GM12878 (cell line): ENCODE measurements around the gene LRP1. TPM values are rescaled to one million over a fixed set of nuclear protein-coding genes. Genes with fewer than 3 reads are reported as not detected.
A peak's percentile ranks its signal among the peaks of the same experiment; 100 is the strongest.

Experiments
- ATAC-seq: fragments of 200-7000 bp; cut with Tn5 transposase; 3 replicates; pipeline ENCODE4 v1.9.1; 2020; ENCODE audit warnings: mild to moderate bottlenecking, moderate library complexity
- BruUV-seq: library from RNA; stranded (reverse); fragments of 400-500 nt; replicated peaks from 2 replicates; lab custom pipeline; 2021; lab: Mats Ljungman, UMichigan
- CTCF ChIA-PET: fragments of 300-600 bp; sonication (Branson Sonifier 250); formaldehyde crosslinking; extraction: SDS; loops from one replicate; lab custom pipeline; 2021; ENCODE audit warnings: inconsistent platforms; lab: Yijun Ruan, JAX
- POLR2A ChIA-PET: fragments of 350-600 bp; formaldehyde crosslinking; extraction: SDS; loops from one replicate; lab custom pipeline; 2021; ENCODE audit warnings: inconsistent platforms; lab: Charles Lee
- RAD21 ChIA-PET: fragments of 300-600 bp; sonication (Branson Sonifier 250); formaldehyde crosslinking; loops from one replicate; lab custom pipeline; 2023; ENCODE audit warnings: antibody characterized with exemption; ENCODE audit not compliant: unreplicated experiment; lab: Charles Lee
- SMC1A ChIA-PET: fragments of 300-600 bp; sonication (Branson Sonifier 250); formaldehyde crosslinking; loops from one replicate; lab custom pipeline; 2023; ENCODE audit not compliant: unreplicated experiment, uncharacterized antibody; lab: Charles Lee
- DNase-seq: peaks from one replicate; pipeline ENCODE4 v3.0.0-alpha.2; 2011; ENCODE audit warnings: low read depth, low spot score
- FAIRE-seq: peaks from 3 replicates; lab custom pipeline; 2011; peaks lifted over from hg19 to GRCh38; lab: Jason Lieb, UNC
- H2AFZ ChIP-seq: 2 replicates; pipeline ENCODE4 v1.6.0; 2011; ENCODE audit warnings: low read depth, low read length, control low read depth; ENCODE audit not compliant: control insufficient read depth
- H3K27ac ChIP-seq: 2 replicates; pipeline ENCODE4 v1.5.1; 2011; ENCODE audit warnings: control low read depth; ENCODE audit not compliant: control insufficient read depth, insufficient read depth
- H3K27me3 ChIP-seq, 2 experiments: replicated peaks in 1 of 2; 2 replicates each; pipeline versions ENCODE4 v1.6.0 to v1.6.1; 2011; ENCODE audit warnings: low read length in 1 of 2; ENCODE audit not compliant: control insufficient read depth in 2 of 2, insufficient read depth in 2 of 2
- H3K36me3 ChIP-seq, 2 experiments: 2 replicates each; pipeline ENCODE4 v1.5.1; 2011; ENCODE audit warnings: low read length in 1 of 2; ENCODE audit not compliant: control insufficient read depth in 2 of 2, insufficient read depth in 2 of 2
- H3K4me1 ChIP-seq: 2 replicates; pipeline ENCODE4 v1.6.1; 2011; ENCODE audit warnings: mild to moderate bottlenecking, low read length, moderate library complexity, mixed read lengths; ENCODE audit not compliant: control insufficient read depth, insufficient read depth
- H3K4me2 ChIP-seq: 2 replicates; pipeline ENCODE4 v1.6.0; 2011; ENCODE audit warnings: control low read depth; ENCODE audit not compliant: control insufficient read depth, insufficient read depth
- H3K4me3 ChIP-seq: fragments of 200-600 bp; sonication (generic); 2 replicates; pipeline ENCODE4 v1.5.1; 2016
- H3K79me2 ChIP-seq: 2 replicates; pipeline ENCODE4 v1.6.0; 2011; ENCODE audit warnings: low read length; ENCODE audit not compliant: control insufficient read depth, insufficient read depth
- H3K9ac ChIP-seq: 2 replicates; pipeline ENCODE4 v1.8.0; 2011; ENCODE audit warnings: low read length, control low read depth, mixed read lengths; ENCODE audit not compliant: control insufficient read depth, insufficient read depth
- H3K9me3 ChIP-seq: replicated peaks from 3 replicates; pipeline ENCODE4 v1.5.1; 2011; ENCODE audit warnings: mild to moderate bottlenecking, low read length; ENCODE audit not compliant: control insufficient read depth, insufficient read depth
- H4K20me1 ChIP-seq: 2 replicates; pipeline ENCODE4 v1.6.0; 2011; ENCODE audit not compliant: control insufficient read depth, insufficient read depth
- CBFB ChIP-seq: IDR thresholded peaks from 2 replicates; pipeline ENCODE4 v1.6.1; 2016; ENCODE audit warnings: antibody characterized with exemption, low read depth
- CHD1 ChIP-seq: IDR thresholded peaks from 2 replicates; pipeline ENCODE4 v1.6.1; 2012; ENCODE audit warnings: low read depth, low read length, improper control_type of control experiment
- NFIC ChIP-seq: IDR thresholded peaks from 2 replicates; pipeline ENCODE4 v1.6.1; 2012; ENCODE audit warnings: low read depth, mild to moderate bottlenecking, inconsistent platforms, low read length, moderate library complexity
- NR2C1 ChIP-seq: fragments of 450-650 bp; IDR thresholded peaks from 2 replicates; pipeline ENCODE4 v1.6.1; 2017; ENCODE audit warnings: antibody characterized with exemption, mild to moderate bottlenecking, moderate library complexity
- POLR2A ChIP-seq: IDR thresholded peaks from 2 replicates; pipeline ENCODE4 v1.6.1; 2011; ENCODE audit warnings: low read depth, mild to moderate bottlenecking, low read length
- RBBP5 ChIP-seq: fragments of 200-600 bp; sonication (generic); conservative IDR thresholded peaks from 2 replicates; pipeline ENCODE4 v1.6.1; 2016
- WGBS: methylation state at CpG from one replicate; pipeline ENCODE4 v1.1.6; 2016; ENCODE audit warnings: low lambda C conversion rate; ENCODE audit not compliant: insufficient replicate concordance, insufficient coverage; ENCODE audit errors: missing lambda C conversion rate; 5-methylcytosine and 5-hydroxymethylcytosine counted together
- in situ Hi-C: fragments of 300-500 bp; cut with MboI; formaldehyde crosslinking; loops from 9 replicates; pipeline ENCODE4 v1.14.3; 2018; ENCODE audit warnings: mixed read lengths
- intact Hi-C: fragments of 100-400 bp; cut with micrococcal nuclease; formaldehyde crosslinking; loops from one replicate; pipeline ENCODE4 v1.14.2; 2022; ENCODE audit not compliant: unreplicated experiment
- polyA plus RNA-seq, 11 experiments: library from polyadenylated mRNA; depleted of rRNA in 4 of 11; unstranded in 6 of 11; stranded (reverse) in 5 of 11; fragments of >200 nt; fragmentation: Nextera tagmentation in 4 of 11; fragmentation: Illumina TruSeq in 1 of 11; extraction: Ambion mirVana in 4 of 11; extraction: Trizol in 1 of 11; gene quantifications; 1 replicate in 1 of 11; 2 replicates in 10 of 11; pipeline versions ENCODE4 v1.2.1 to v1.2.3, GENCODE V29; 2011 to 2016; ENCODE audit warnings: inconsistent platforms in 2 of 11, missing spikeins in 2 of 11, low read depth in 1 of 11
- total RNA-seq, 4 experiments: library from RNA; depleted of rRNA in 3 of 4; stranded (reverse); fragments of >200 nt in 3 of 4; fragmentation: Illumina TruSeq in 1 of 4; extraction: Trizol in 1 of 4; gene quantifications; 2 replicates each; pipeline versions ENCODE4 v1.2.1 to v1.2.3, GENCODE V29; 2013 to 2021
- TF ChIP-seq, protein P1 (sequence below): IDR thresholded peaks from 2 replicates; pipeline ENCODE4 v1.6.1; 2012; ENCODE audit warnings: low read depth, low read length, improper control_type of control experiment
- TF ChIP-seq, protein P2 (sequence below): fragments of 450-650 bp; IDR thresholded peaks from 2 replicates; pipeline ENCODE4 v1.6.1; 2017; ENCODE audit warnings: antibody characterized with exemption, mild to moderate bottlenecking, moderate library complexity

LRP1 gene
- total and polyA plus RNA-seq, 10 of the 15 experiments (the other 5 are each of a cell fraction or from before 2014, with no cell fraction given), result under 0.01 to 1.1 (median 0.20) TPM; not detected in 2

DNA sequence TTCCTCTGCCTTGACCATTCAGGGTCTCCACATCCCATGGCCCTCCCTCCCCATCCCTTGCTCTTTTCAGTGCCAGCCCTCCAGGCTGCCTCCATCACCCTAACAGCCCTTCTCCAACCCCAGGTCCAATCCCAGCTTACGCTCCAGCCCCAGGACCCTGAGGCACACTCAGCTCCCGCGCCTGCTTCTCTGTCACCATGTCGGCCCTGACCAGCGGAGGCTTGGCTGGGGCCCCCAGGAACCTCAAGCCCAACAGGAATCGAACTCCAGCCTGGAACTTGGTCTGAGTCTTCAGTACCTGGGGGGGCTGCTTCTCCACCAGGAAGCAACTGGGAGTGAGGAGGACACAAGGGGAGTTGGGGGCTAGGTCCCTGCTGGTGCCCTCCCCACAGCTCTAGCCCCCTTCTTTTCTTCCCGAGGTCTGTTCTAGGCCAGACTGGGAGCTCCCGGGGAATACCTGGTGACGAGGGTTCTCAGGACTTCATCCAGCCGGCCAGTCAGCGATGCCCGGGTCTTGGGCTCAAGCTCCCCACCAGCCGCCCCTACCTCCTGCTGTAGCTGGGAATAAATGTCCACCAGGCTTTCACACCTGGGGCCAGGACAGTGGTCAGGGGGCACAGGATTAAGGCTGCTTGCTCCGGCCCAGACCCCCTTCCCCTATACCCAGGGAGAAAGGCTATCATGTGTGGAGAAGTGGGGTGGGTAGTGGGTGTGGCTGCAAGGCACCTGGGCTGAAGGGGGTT is 23.1 kb upstream of the LRP1 start:
- ChIA-PET RAD21 (no interaction called here), POLR2A (no interaction called here), SMC1A (interaction anchor here (8.6 kb wide), 1 partner anchor 9 kb away, joined by 120 read pairs; no protein-coding TSS in a partner anchor), CTCF (interaction anchor here (0.5 to 11.7 kb wide), 3 partner anchors 38 to 425 kb away, joined by 3 to 458 read pairs (median 4); no protein-coding TSS in a partner anchor)
- H3K4me2 ChIP-seq, result no peak overlapping the region
- WGBS, result 97% methylated on average over 14 of the region's 14 CpGs
- no peak overlapping the region for H3K9ac ChIP-seq
- intact Hi-C loops, result no loop called here
- H3K36me3 ChIP-seq, result peaks cover 24 to 32% of the 10 kb centered on the region in 2 experiments
- TF ChIP-seq POLR2A (0 out of 2 replicates have a peak, but pooled peaks have one; percentile 21), NR2C1 (no peak)
- in situ Hi-C loops, result no loop called here
- H3K27me3 ChIP-seq, result no peaks in the 10 kb centered on the region
- no peaks in the 10 kb centered on the region for H4K20me1 ChIP-seq
- no peaks in the 10 kb centered on the region; the same call in 1 of the 2 replicates for H3K4me1 ChIP-seq
- no peak overlapping the region for H3K4me3 ChIP-seq
- H3K27ac ChIP-seq, result no peak overlapping the region
- no peak overlapping the region for H2AFZ ChIP-seq
- no TSS peak for BruUV-seq
- DNase-seq (no peak), FAIRE-seq (no peak), ATAC-seq (no peak)
- peaks cover 25% of the 10 kb centered on the region for H3K79me2 ChIP-seq
- H3K9me3 ChIP-seq, result no peaks in the 10 kb centered on the region

- WGBS, result 94% methylated on average over 9 of the region's 9 CpGs
- ChIA-PET SMC1A (interaction anchor here (0.8 to 8.6 kb wide), 3 partner anchors 10 to 35 kb away, joined by 3 to 246 read pairs (median 120); no protein-coding TSS in a partner anchor), POLR2A (interaction anchor here (1.4 kb wide), 1 partner anchor 8 kb away, joined by 4 read pairs; no protein-coding TSS in a partner anchor), RAD21 (interaction anchor here (1.0 to 1.5 kb wide), 3 partner anchors 37 to 104 kb away, joined by 4 to 5 read pairs (median 4); no protein-coding TSS in a partner anchor), CTCF (interaction anchor here (1.0 to 11.7 kb wide), 4 partner anchors 12 to 99 kb away, joined by 3 to 458 read pairs (median 5); no protein-coding TSS in a partner anchor)
- Histone ChIP-seq H3K4me1 (no peaks in the 10 kb centered on the region; the same call in 1 of the 2 replicates), H3K79me2 (peaks cover 34% of the 10 kb centered on the region), H3K4me3 (no peak overlapping the region), H3K9me3 (no peaks in the 10 kb centered on the region), H3K36me3 (peaks cover 23 to 32% of the 10 kb centered on the region in 2 experiments), H3K27ac (no peak overlapping the region), H3K9ac (no peak overlapping the region), H2AFZ (no peak overlapping the region), H3K27me3 (no peaks in the 10 kb centered on the region), H4K20me1 (no peaks in the 10 kb centered on the region), H3K4me2 (no peak overlapping the region)
- no TSS peak for BruUV-seq
- ATAC-seq (no peak), DNase-seq (no peak), FAIRE-seq (no peak)
- in situ Hi-C loops (no loop called here), intact Hi-C loops (no loop called here)
- no peak for TF ChIP-seq RBBP5
- TF ChIP-seq CBFB, result no peak
- TF ChIP-seq CHD1, result no peak
- TF ChIP-seq, protein P1, sequence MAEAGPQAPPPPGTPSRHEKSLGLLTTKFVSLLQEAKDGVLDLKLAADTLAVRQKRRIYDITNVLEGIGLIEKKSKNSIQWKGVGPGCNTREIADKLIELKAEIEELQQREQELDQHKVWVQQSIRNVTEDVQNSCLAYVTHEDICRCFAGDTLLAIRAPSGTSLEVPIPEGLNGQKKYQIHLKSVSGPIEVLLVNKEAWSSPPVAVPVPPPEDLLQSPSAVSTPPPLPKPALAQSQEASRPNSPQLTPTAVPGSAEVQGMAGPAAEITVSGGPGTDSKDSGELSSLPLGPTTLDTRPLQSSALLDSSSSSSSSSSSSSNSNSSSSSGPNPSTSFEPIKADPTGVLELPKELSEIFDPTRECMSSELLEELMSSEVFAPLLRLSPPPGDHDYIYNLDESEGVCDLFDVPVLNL, result no peak
- TF ChIP-seq, protein P2, sequence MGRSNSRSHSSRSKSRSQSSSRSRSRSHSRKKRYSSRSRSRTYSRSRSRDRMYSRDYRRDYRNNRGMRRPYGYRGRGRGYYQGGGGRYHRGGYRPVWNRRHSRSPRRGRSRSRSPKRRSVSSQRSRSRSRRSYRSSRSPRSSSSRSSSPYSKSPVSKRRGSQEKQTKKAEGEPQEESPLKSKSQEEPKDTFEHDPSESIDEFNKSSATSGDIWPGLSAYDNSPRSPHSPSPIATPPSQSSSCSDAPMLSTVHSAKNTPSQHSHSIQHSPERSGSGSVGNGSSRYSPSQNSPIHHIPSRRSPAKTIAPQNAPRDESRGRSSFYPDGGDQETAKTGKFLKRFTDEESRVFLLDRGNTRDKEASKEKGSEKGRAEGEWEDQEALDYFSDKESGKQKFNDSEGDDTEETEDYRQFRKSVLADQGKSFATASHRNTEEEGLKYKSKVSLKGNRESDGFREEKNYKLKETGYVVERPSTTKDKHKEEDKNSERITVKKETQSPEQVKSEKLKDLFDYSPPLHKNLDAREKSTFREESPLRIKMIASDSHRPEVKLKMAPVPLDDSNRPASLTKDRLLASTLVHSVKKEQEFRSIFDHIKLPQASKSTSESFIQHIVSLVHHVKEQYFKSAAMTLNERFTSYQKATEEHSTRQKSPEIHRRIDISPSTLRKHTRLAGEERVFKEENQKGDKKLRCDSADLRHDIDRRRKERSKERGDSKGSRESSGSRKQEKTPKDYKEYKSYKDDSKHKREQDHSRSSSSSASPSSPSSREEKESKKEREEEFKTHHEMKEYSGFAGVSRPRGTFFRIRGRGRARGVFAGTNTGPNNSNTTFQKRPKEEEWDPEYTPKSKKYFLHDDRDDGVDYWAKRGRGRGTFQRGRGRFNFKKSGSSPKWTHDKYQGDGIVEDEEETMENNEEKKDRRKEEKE, result no peak
- TF ChIP-seq NFIC, result no peak
Observed at GRCh38 chr12:57106021-57106708, 22.1 kb upstream of the LRP1 start.
